H1 (cell line): ENCODE measurements around the gene SYNPR. TPM values are rescaled to one million over a fixed set of nuclear protein-coding genes. Genes with fewer than 3 reads are reported as not detected.

Experiments used
- RXRA ChIP-seq: IDR thresholded peaks from 2 replicates; pipeline ENCODE4 v1.6.1; 2011; ENCODE audit warnings: low read depth, mild to moderate bottlenecking, low read length, moderate library complexity; ENCODE audit not compliant: insufficient read depth
- SP1 ChIP-seq: IDR thresholded peaks from 2 replicates; pipeline ENCODE4 v1.6.1; 2011; ENCODE audit warnings: low read depth, low read length
- polyA plus RNA-seq, 7 experiments: library from polyadenylated mRNA; depleted of rRNA in 3 of 7; stranded (reverse) in 5 of 7; unstranded in 2 of 7; fragments of >200 nt in 5 of 7; fragments of 200-250 nt in 2 of 7; gene quantifications; 1 replicate in 5 of 7; 2 replicates in 1 of 7; 4 replicates in 1 of 7; pipeline versions ENCODE4 v1.2.1 to v1.2.3, GENCODE V29; 2011 to 2013; ENCODE audit warnings: missing spikeins in 2 of 7, mixed read lengths in 2 of 7
- total RNA-seq: library from RNA; stranded (reverse); fragmentation: NEBNext Ultra II Directional; extraction: Animal tissue kit (Norgen Biotek cat#: 25700); gene quantifications from 2 replicates; pipeline ENCODE4 v1.2.1, GENCODE V29; 2021

SYNPR gene
- total and polyA plus RNA-seq, 2 of the 8 experiments (the other 6 are each of a cell fraction or from before 2014, with no cell fraction given), result 0.39 to 0.99 TPM

DNA sequence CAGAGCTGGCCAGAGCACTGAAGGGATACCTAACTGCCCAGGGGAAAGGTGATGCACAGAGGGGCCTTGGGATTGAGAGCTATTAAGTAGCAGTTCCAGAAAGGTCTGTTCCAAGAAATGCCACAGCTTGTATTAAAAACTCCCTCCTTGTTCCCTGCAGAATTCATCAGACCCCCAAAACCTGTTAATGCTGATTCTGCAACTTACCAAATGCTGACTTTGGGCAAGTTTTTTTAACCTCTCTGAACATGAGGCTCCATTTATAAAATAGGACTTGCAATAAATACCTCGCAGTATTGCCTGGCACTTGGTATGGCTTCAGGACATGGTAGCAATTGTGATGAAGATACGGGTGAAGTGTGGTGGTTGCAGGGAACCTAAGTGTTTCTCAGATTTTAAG, 30.1 kb upstream of the SYNPR start (continued):
- TF ChIP-seq RXRA (no peak), SP1 (no peak)
